ENCODE measurements around the gene PARD3.

The PARD3 gene

GRCh38 chr10:34420273-34420672 lies 394.8 kb downstream of the PARD3 start:
- no peak for FAIRE-seq

GRCh38 chr10:34415039-34415438 lies 400.1 kb downstream of the PARD3 start:
- DNase-seq (ENCODE audit: insufficient read length, low spot score) (no peak), FAIRE-seq (no peak)
- no peak for TF ChIP-seq CTCF (IDR thresholded peaks at IDR 0.05; ENCODE audit: insufficient read depth, missing control alignments)

More at GRCh38 chr10:34420273-34420672, 394.8 kb downstream of the PARD3 start:
- no peak for DNase-seq (ENCODE audit: insufficient read length, low spot score)
- TF ChIP-seq CTCF (IDR thresholded peaks at IDR 0.05; ENCODE audit: insufficient read depth, missing control alignments), result no peak

- no peak for DNase-seq (ENCODE audit: insufficient read length, low spot score)
- no peak for TF ChIP-seq CTCF (IDR thresholded peaks at IDR 0.05; ENCODE audit: insufficient read depth, missing control alignments)
- no peak for FAIRE-seq
Measured at GRCh38 chr10:34413756-34414587, 401.1 kb downstream of the PARD3 start.

- no peak for DNase-seq (ENCODE audit: insufficient read length, low spot score)
- no peak for TF ChIP-seq CTCF (IDR thresholded peaks at IDR 0.05; ENCODE audit: insufficient read depth, missing control alignments)
- no peak for FAIRE-seq
Measured at GRCh38 chr10:34413214-34413613, 401.9 kb downstream of the PARD3 start.

- FAIRE-seq (no peak), DNase-seq (ENCODE audit: insufficient read length, low spot score) (no peak)
- no peak for TF ChIP-seq CTCF (IDR thresholded peaks at IDR 0.05; ENCODE audit: insufficient read depth, missing control alignments)
Measured at GRCh38 chr10:34408956-34409355, 406.1 kb downstream of the PARD3 start.

- TF ChIP-seq CTCF (IDR thresholded peaks at IDR 0.05; ENCODE audit: insufficient read depth, missing control alignments), result no peak
- FAIRE-seq, result no peak
- no peak for DNase-seq (ENCODE audit: insufficient read length, low spot score)
Measured at GRCh38 chr10:34408381-34408780, 406.7 kb downstream of the PARD3 start.

GRCh38 chr10:34407324-34407805 lies 407.7 kb downstream of the PARD3 start:
- no peak for DNase-seq (ENCODE audit: insufficient read length, low spot score)
- no peak for FAIRE-seq
- TF ChIP-seq CTCF (IDR thresholded peaks at IDR 0.05; ENCODE audit: insufficient read depth, missing control alignments), result no peak

Data from D721Med (cell line).